AG09319 (cell line): Measurements from ENCODE around the gene THSD4.

ENCODE experiments used
- DNase-seq: peaks from one replicate; pipeline ENCODE4 v3.0.0-alpha.2; 2010; ENCODE audit warnings: low read depth; ENCODE audit errors: extremely low read depth
- CTCF ChIP-seq: IDR thresholded peaks from 2 replicates; pipeline ENCODE4 v1.5.1; 2011; ENCODE audit warnings: low read depth, mild to moderate bottlenecking, inconsistent platforms, low read length, moderate library complexity

THSD4 gene

GRCh38 chr15:71790081-71790480 lies 674.8 kb downstream of the THSD4 start:
- no peak for TF ChIP-seq CTCF
- DNase-seq, result no peak

GRCh38 chr15:71791975-71792374 lies 676.7 kb downstream of the THSD4 start:
- DNase-seq, result no peak
- no peak for TF ChIP-seq CTCF

GRCh38 chr15:71792521-71792920 lies 677.2 kb downstream of the THSD4 start:
- no peak for TF ChIP-seq CTCF
- DNase-seq, result peak; percentile 16

- DNase-seq, result no peak
- no peak for TF ChIP-seq CTCF
These were observed 683.4 kb downstream of the THSD4 start for GRCh38 chr15:71798641-71799040.

GRCh38 chr15:71800190-71800589 lies 684.9 kb downstream of the THSD4 start:
- no peak for TF ChIP-seq CTCF
- DNase-seq, result no peak

- peak; percentile 79 for TF ChIP-seq CTCF
- peak; percentile 56 for DNase-seq
These were observed 685.8 kb downstream of the THSD4 start for GRCh38 chr15:71800835-71801745.

- TF ChIP-seq CTCF, result no peak
These were observed 686.8 kb downstream of the THSD4 start for GRCh38 chr15:71801935-71802655.

More at GRCh38 chr15:71801935-71802655, 686.8 kb downstream of the THSD4 start:
- DNase-seq, result no peak
